Measurements from ENCODE around the gene ARSI. TPM values are rescaled to one million over a fixed set of nuclear protein-coding genes. Genes with fewer than 3 reads are reported as not detected.

Gene ARSI
- total RNA-seq, 3 donors from 2014 or later, result 0.48 to 1.3 (median 0.98) TPM

GRCh38 chr5:150309886-150310239, 7.2 kb upstream of the ARSI start:
- H3K27ac ChIP-seq, result no peak overlapping the region
- no peaks in the 10 kb centered on the region for H3K4me1 ChIP-seq
- no peak for DNase-seq (ENCODE audit: low spot score in 2 of 2)
- no peaks in the 10 kb centered on the region for H3K9me3 ChIP-seq
- intact Hi-C loops (cut with DNase I; ENCODE audit: low total_unique reads), result no loop called here
- no peak overlapping the region for H3K4me3 ChIP-seq
- no peak for TF ChIP-seq POLR2A (IDR thresholded peaks at IDR 0.05)
- no peak for TF ChIP-seq POLR2AphosphoS5 (IDR thresholded peaks at IDR 0.05)
- TF ChIP-seq CTCF (IDR thresholded peaks at IDR 0.05), result no peak
- H3K27me3 ChIP-seq, result no peaks in the 10 kb centered on the region
- no peaks in the 10 kb centered on the region for H3K36me3 ChIP-seq

- intact Hi-C loops (cut with DNase I; ENCODE audit: low total_unique reads), result no loop called here
- DNase-seq (ENCODE audit: low spot score in 2 of 2), result no peak
Observed at GRCh38 chr5:150309101-150309885, 6.6 kb upstream of the ARSI start.

GRCh38 chr5:150307617-150308426, 5.1 kb upstream of the ARSI start:
- no peaks in the 10 kb centered on the region for H3K36me3 ChIP-seq
- H3K27ac ChIP-seq, result no peak overlapping the region
- no peaks in the 10 kb centered on the region for H3K9me3 ChIP-seq
- intact Hi-C loops (cut with DNase I; ENCODE audit: low total_unique reads), result no loop called here
- no peak overlapping the region for H3K4me3 ChIP-seq
- no peak for DNase-seq (ENCODE audit: low spot score in 2 of 2)
- no peak for TF ChIP-seq POLR2AphosphoS5 (IDR thresholded peaks at IDR 0.05)
- TF ChIP-seq CTCF (IDR thresholded peaks at IDR 0.05), result no peak
- no peak for TF ChIP-seq POLR2A (IDR thresholded peaks at IDR 0.05)
- H3K4me1 ChIP-seq, result no peaks in the 10 kb centered on the region
- peaks cover 0 to 5% of the 10 kb centered on the region in 2 donors for H3K27me3 ChIP-seq

More at GRCh38 chr5:150309101-150309885, 6.6 kb upstream of the ARSI start:
- no peak for TF ChIP-seq CTCF (IDR thresholded peaks at IDR 0.05)
- no peak for TF ChIP-seq POLR2A (IDR thresholded peaks at IDR 0.05)
- TF ChIP-seq POLR2AphosphoS5 (IDR thresholded peaks at IDR 0.05), result no peak
- no peaks in the 10 kb centered on the region for H3K27me3 ChIP-seq
- H3K36me3 ChIP-seq, result no peaks in the 10 kb centered on the region
- H3K4me3 ChIP-seq, result no peak overlapping the region
- no peak overlapping the region for H3K27ac ChIP-seq
- H3K4me1 ChIP-seq, result no peaks in the 10 kb centered on the region
- H3K9me3 ChIP-seq, result no peaks in the 10 kb centered on the region

- intact Hi-C loops (cut with DNase I; ENCODE audit: low total_unique reads), result no loop called here
- TF ChIP-seq CTCF (IDR thresholded peaks at IDR 0.05) (no peak), POLR2AphosphoS5 (IDR thresholded peaks at IDR 0.05) (no peak), POLR2A (IDR thresholded peaks at IDR 0.05) (no peak)
- Histone ChIP-seq H3K4me3 (no peak overlapping the region), H3K36me3 (no peaks in the 10 kb centered on the region), H3K9me3 (no peaks in the 10 kb centered on the region), H3K4me1 (no peaks in the 10 kb centered on the region), H3K27me3 (peaks cover 0 to 9% of the 10 kb centered on the region in 2 donors), H3K27ac (no peak overlapping the region)
- DNase-seq (ENCODE audit: low spot score in 2 of 2), result no peak
Observed at GRCh38 chr5:150306775-150307174, 4.1 kb upstream of the ARSI start.

GRCh38 chr5:150305557-150305956, 2.9 kb upstream of the ARSI start:
- H3K4me3 ChIP-seq, result no peak overlapping the region
- no peak overlapping the region for H3K27ac ChIP-seq
- no peaks in the 10 kb centered on the region for H3K36me3 ChIP-seq
- no peaks in the 10 kb centered on the region for H3K9me3 ChIP-seq
- H3K27me3 ChIP-seq, result peaks cover 0 to 9% of the 10 kb centered on the region in 2 donors
- no peak for TF ChIP-seq POLR2A (IDR thresholded peaks at IDR 0.05)
- TF ChIP-seq CTCF (IDR thresholded peaks at IDR 0.05), result no peak
- no peak for TF ChIP-seq POLR2AphosphoS5 (IDR thresholded peaks at IDR 0.05)
- no peak for DNase-seq (ENCODE audit: low spot score in 2 of 2)
- intact Hi-C loops (cut with DNase I; ENCODE audit: low total_unique reads), result no loop called here
- no peaks in the 10 kb centered on the region for H3K4me1 ChIP-seq
